GM19397 (cell line): ENCODE measurements around the gene DAZAP1.

Experiments
- ATAC-seq: cut with Tn5 transposase; IDR thresholded peaks from one replicate; pipeline ENCODE4 v1.9.1; 2021; ENCODE audit warnings: mild to moderate bottlenecking, moderate library complexity; ENCODE audit not compliant: unreplicated experiment

The DAZAP1 gene

GRCh38 chr19:1423436-1424191 is 16.2 kb downstream of the DAZAP1 start:
- ATAC-seq = no peak

- no peak for ATAC-seq
Measured at GRCh38 chr19:1424192-1424955, 17.0 kb downstream of the DAZAP1 start.

DNA sequence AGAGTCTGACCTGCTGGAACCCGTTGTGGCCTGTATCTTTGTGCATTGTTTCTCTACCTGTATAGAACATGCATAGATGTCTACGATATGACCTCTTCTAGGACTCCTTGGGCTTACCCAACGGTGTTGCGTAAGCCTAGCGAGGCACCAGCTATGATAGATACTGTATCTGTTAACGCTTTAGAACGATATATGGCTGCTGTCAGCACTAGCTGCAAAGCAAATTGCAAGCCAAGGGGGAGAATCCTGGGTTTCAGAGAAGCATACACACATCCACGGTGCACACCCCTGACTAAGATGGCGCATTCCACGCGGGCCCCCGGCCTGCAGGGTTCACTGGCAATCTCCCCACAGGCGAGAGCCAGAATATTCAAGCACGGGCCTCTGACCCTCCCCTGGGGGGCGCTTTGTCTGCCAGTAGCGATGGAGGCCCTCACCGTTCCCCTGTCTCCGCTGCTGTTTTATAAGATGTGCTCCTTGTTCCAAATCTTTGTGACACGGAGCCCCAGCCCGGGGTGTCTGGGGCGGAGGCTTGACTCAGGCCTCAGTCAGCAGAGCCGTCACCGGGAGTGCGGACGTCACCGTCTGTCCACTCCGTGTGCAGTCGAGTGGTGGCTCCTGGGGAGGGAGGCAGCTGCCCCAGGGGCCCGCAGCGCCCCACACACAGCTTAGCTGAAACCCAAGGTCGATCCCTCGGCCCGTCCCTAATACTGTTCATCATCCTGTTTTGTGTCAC is 17.9 kb downstream of the DAZAP1 start:
- no peak for ATAC-seq

DNA sequence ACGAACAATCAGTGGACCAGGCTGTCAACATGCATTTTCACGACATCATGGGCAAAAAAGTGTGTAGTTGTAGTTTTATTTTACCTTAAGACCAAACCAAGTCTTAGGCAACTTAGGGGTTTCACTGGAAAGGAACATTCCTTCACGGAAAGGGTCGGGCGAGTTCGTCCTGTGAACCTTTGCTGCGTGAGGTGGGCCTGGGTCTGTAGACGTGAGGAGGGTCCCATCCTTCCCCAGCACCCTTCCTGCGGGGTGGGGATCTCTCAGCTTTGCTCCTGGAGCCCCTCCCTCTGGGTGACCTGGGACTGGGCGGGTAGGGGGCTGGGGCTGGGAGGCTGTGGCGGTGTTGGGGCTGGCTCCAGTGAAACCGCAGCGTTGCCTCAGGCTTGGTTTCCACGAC is 18.5 kb downstream of the DAZAP1 start:
- ATAC-seq = no peak

GRCh38 chr19:1426736-1427135 is 19.4 kb downstream of the DAZAP1 start:
- no peak for ATAC-seq

DNA sequence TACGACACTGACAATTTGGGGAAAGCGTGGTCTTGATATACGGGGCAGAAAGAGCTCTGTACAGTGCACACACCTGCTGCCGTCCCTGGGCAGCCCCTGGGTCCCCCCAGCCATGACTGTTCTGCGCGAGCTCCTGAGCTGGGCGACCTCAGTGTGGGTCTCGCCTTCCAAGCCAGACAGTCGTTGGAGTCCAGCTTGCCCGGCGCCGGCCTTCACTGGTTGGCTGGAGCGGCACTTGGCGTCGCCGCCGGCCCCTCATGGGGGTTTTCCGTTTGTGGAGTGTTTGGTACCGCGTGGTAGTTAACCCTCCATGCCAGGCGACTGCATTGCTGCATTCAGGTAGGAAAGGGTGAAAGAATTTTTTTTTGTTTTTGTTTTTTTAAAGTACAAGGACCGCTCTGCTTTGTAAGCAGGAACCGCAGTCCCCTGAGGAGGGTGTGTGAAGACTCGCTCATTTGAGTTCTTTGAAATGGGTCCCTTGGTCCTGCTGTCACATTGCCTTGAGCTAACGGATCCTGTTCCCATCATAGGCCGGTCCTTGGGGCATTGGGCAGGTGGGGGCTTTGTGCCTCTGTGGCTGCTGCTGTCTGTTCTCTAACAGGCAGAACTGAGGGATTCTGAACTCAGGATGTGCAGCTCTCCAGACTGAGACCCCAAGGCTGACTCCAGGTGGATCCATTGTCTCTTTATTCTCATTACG is 20.0 kb downstream of the DAZAP1 start:
- ATAC-seq = no peak

DNA sequence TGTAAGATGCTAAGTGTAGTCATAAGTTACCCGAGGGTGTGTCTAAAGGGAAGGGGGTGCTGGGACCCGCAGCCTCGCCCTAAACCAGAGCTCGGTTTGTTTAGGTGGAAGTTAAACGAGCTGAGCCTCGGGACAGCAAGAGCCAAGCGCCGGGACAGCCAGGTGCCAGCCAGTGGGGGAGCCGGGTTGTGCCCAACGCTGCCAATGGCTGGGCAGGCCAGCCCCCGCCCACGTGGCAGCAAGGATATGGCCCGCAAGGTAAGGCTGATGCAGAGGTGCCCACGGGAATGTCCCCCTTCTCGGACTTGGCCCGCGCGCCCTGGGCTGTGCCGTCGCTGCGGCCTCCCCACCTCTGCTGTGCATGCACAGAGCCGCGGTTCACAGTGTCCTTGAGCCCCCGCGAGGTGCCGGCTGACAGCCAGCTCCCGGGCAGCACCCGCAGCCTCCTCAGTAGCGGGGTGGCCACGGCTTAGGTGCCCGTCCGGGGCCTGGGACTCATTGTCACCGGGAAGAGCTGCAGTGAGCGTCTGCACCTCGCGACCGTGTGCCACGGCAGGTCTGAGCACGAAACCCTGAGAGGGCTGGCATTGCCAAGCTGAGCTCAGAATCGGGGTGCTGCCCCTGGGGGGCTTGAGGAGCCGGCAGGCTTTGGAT is 21.5 kb downstream of the DAZAP1 start:
- no peak for ATAC-seq

DNA sequence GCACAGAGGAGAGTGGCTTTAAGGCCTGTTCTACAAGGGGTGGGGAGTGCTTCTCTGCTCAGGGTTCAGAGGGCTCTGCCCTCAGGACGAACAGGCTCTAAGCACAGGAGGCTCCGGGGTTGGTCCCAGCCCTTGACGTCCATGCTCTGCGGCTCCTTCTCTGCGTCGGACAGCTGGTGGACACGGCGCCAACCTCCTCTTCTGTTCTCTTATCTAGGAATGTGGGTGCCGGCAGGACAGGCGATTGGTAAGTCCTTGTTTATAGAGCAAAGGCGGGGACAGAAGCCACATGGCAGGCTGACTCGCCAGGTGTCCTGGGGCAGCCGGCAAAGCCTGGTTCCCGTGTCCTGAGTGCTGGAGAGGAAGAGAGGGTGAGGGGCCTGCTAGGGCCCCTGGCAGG is 22.4 kb downstream of the DAZAP1 start:
- no peak for ATAC-seq

DNA sequence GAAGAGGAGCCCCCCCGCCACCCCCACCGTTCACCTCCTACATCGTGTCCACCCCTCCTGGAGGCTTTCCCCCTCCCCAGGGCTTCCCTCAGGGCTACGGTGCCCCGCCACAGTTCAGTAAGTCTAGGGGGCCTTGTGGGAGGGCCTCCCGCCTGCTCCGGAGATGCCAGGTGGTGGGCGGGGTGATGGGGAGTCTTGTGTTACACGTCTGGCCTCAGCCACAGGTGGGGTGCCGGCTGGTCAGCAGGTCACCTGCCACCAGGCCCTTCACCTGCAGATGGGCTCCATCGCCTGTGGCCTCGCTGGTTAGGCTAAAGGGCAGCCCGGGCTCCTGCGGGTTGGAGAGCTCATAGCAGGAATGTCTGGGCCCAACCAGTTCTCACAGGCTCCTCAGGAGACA is 22.9 kb downstream of the DAZAP1 start:
- ATAC-seq = no peak

- ATAC-seq = no peak
Measured at GRCh38 chr19:1431759-1432506, 24.5 kb downstream of the DAZAP1 start.

GRCh38 chr19:1432507-1432887 is 25.1 kb downstream of the DAZAP1 start:
- no peak for ATAC-seq

DNA sequence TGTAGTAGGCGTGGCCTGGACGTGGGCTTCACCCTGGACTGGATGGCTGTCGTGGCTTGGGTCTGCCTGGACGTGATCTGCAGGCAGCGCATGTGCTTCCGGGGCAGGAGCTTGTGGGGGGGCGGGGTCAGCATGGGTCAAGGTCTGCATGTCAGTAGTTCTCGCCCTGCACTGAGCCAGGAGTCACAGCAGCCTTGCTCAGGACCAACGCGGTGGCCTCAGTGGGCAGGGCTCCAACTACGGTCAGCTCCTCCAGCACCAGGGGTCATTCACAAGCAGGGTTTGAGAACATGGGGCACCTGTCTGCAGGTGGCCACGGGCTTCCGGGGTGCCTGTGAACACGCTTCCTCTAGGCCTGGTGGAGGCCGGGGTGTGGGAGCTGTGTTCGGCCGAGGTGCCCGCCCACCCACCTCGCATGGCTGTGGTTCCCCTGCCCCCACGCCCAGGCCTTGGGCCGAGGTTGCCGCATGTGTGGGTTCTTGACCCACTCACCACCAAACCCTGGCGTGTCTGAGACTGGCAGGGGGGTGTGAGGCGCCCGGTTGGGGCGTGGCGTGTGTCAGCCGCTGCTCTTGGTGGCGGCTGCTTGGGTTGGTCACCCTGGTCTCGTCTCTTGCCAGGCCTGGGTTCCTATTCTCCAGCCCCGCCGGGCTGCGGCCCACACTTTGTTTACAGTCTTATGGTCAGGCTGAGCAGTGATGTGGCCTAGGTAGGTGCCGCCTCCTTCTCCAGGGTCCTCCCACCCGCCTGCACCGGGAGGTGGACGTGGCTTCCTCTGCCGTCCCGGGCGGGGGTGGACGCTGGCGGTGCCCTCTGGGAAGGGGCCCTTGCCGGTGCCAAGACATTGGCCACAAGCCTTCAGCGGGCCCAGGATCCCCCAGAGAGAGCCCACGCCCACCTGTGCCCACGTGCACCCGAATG is 26.0 kb downstream of the DAZAP1 start:
- no peak for ATAC-seq

GRCh38 chr19:1434040-1434366 is 26.6 kb downstream of the DAZAP1 start:
- ATAC-seq = no peak

DNA sequence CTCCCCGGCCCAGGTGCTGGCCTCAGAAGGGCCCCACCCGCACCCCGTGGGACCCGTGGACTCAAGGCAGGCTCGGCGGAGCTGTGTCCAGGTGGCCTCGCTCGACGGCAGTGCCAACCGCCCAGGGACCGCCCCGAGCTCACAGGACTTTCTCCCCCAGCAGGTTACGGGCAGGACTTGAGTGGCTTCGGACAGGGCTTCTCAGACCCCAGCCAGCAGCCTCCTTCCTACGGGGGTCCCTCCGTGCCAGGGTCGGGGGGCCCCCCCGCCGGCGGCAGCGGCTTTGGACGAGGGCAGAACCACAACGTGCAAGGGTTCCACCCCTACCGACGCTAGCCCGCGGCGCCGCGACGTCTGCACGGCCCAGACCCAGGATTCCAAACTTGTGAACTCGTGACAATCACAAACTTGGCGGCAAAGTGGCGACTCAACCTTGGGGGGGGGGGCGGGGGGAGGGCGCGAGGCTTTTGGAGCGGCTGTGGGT is 27.2 kb downstream of the DAZAP1 start:
- no peak for ATAC-seq

DNA sequence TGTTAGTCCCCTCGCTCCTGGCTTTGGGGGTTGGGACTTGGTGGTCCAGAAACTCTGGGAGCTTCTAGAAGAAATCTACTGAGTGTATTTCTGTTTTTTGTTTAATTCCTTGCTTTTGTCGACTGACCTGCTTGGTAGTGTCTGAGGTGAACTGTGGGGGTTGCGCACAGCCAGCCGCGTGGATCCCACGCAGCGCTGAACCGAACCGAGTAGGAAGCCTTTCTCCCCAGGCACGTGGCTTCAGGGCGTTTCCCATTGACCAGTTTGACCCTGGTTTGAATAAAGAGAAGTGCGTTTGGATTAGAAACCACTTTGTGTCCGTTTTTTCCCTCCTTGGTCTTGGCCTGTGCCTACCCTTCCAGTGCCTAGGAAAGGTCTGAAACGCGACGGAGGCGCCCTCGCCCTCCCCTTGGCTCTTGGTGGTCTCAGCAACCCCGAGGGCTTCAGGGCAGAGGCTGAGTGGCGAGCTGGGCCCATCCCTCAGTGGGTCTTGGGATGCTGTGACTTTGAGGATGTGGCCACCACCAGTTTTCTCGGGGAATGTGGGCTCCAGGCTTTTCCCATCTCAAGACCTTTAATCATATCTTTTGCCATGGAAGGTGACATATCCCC is 28.1 kb downstream of the DAZAP1 start:
- no peak for ATAC-seq

- ATAC-seq = no peak
Measured at GRCh38 chr19:1437609-1438008, 30.2 kb downstream of the DAZAP1 start.

GRCh38 chr19:1438035-1438932 is 30.9 kb downstream of the DAZAP1 start, which contains the start of gene RPS15:
Gene RPS15, plus strand, starts transcription at chr19:1438396. Its CDS starts 30 bp downstream, at chr19:1438426.
- peak; percentile 81 for ATAC-seq
